Suprapubic skin (tissue), 4 donors: ENCODE data around the gene PCDHB11.

ENCODE experiments used
- CTCF ChIP-seq, 2 donors: fragments of 200-600 bp in 1 of 2; fragments of 450-650 bp in 1 of 2; sonication (generic) in 1 of 2; IDR thresholded peaks; one replicate each; pipeline ENCODE4 v1.5.1; 2016 to 2019; ENCODE audit warnings: antibody characterized with exemption in 2 of 2, mild to moderate bottlenecking in 1 of 2, moderate library complexity in 1 of 2
- EP300 ChIP-seq: sonication (generic); formaldehyde crosslinking; IDR thresholded peaks from one replicate; pipeline ENCODE4 v1.6.1; 2017; ENCODE audit warnings: antibody characterized with exemption
- POLR2A ChIP-seq, 2 donors: fragments of 450-650 bp; IDR thresholded peaks; one replicate each; pipeline ENCODE4 v1.6.1; 2017; ENCODE audit warnings: antibody characterized with exemption in 2 of 2, mild to moderate bottlenecking in 2 of 2, moderate library complexity in 2 of 2
- POLR2AphosphoS5 ChIP-seq, 3 donors: sonication (generic); formaldehyde crosslinking; IDR thresholded peaks; one replicate each; pipeline ENCODE4 v1.6.1; 2017; ENCODE audit warnings: antibody characterized with exemption in 3 of 3

- TF ChIP-seq EP300: no peak
- TF ChIP-seq CTCF (IDR thresholded peaks at IDR 0.05): no peak
- TF ChIP-seq POLR2A (IDR thresholded peaks at IDR 0.05): no peak
- no peak for TF ChIP-seq POLR2AphosphoS5 (IDR thresholded peaks at IDR 0.05)
Observed at GRCh38 chr5:141250576-141250975, 51.1 kb downstream of the PCDHB11 start.
